NCI-H1105 treated with DMSO at 0.1 percent for 48 hours (cell line): ENCODE measurements around the gene PPP1R15B.

Experiments
- DNase-seq: peaks from one replicate; lab custom pipeline; 2025; lab: John Stamatoyannopoulos, UW

Gene PPP1R15B

GRCh38 chr1:204367193-204367858 is 44.3 kb downstream of the PPP1R15B start:
- no peak for DNase-seq

- no peak for DNase-seq
These were observed 44.9 kb downstream of the PPP1R15B start for GRCh38 chr1:204366759-204367158.

GRCh38 chr1:204363335-204364114 is 48.1 kb downstream of the PPP1R15B start:
- DNase-seq: peak; percentile 74

GRCh38 chr1:204362984-204363334 is 48.7 kb downstream of the PPP1R15B start:
- no peak for DNase-seq

GRCh38 chr1:204361781-204362180 is 49.8 kb downstream of the PPP1R15B start:
- DNase-seq: no peak

- no peak for DNase-seq
These were observed 50.3 kb downstream of the PPP1R15B start for GRCh38 chr1:204361341-204361771.

GRCh38 chr1:204360314-204360713 is 51.3 kb downstream of the PPP1R15B start:
- DNase-seq: no peak

GRCh38 chr1:204359474-204360255 is 52.0 kb downstream of the PPP1R15B start, which contains the start of gene PLEKHA6:
PLEKHA6 (minus strand) TSS chr1:204359929; CDS start chr1:204273727, 86,202 bp downstream.
- DNase-seq: peak; percentile 91

GRCh38 chr1:204359131-204359473 is 52.5 kb downstream of the PPP1R15B start:
- DNase-seq: no peak

GRCh38 chr1:204358605-204359004 is 53.0 kb downstream of the PPP1R15B start:
- no peak for DNase-seq

- no peak for DNase-seq
These were observed 53.8 kb downstream of the PPP1R15B start for GRCh38 chr1:204357551-204358490.

- no peak for DNase-seq
These were observed 54.6 kb downstream of the PPP1R15B start for GRCh38 chr1:204356997-204357396.

- DNase-seq: no peak
These were observed 55.7 kb downstream of the PPP1R15B start for GRCh38 chr1:204355913-204356312.

- no peak for DNase-seq
These were observed 57.0 kb downstream of the PPP1R15B start for GRCh38 chr1:204354579-204354978.
